Tibial artery (tissue), 4 donors: ENCODE data around the gene CEP170.
"Not testable (repeated sequence)": the region's sequence is repeated elsewhere in the genome, so short reads cannot be mapped to it uniquely, and the experiment has no call there.

Experiments
- DNase-seq, 2 donors: peaks; one replicate each; pipeline ENCODE4 v3.0.0-alpha.2; 2019
- H3K27ac ChIP-seq, 2 donors: fragments of 200-600 bp; sonication (generic) in 1 of 2; 1 replicate in 1 of 2; 2 replicates in 1 of 2; pipeline ENCODE4 v1.5.1; 2018 to 2019; ENCODE audit warnings: mild to moderate bottlenecking in 1 of 2
- H3K27me3 ChIP-seq, 2 donors: fragments of 200-600 bp; sonication (generic) in 1 of 2; one replicate each; pipeline versions ENCODE4 v1.5.1 to v1.6.0; 2016 to 2019
- H3K36me3 ChIP-seq, 3 donors: fragments of 200-600 bp; sonication (generic) in 2 of 3; one replicate each; pipeline ENCODE4 v1.5.1; 2016 to 2019; ENCODE audit warnings: mild to moderate bottlenecking in 2 of 3
- H3K4me1 ChIP-seq, 4 donors: fragments of 200-600 bp; sonication (generic) in 2 of 4; 1 replicate in 3 of 4; 2 replicates in 1 of 4; pipeline ENCODE4 v1.5.1; 2016 to 2019
- H3K4me3 ChIP-seq, 2 donors: fragments of 200-600 bp; sonication (generic) in 1 of 2; 1 replicate in 1 of 2; 2 replicates in 1 of 2; pipeline ENCODE4 v1.5.1; 2018 to 2019; ENCODE audit warnings: mild to moderate bottlenecking in 2 of 2
- H3K9me3 ChIP-seq, 3 donors: fragments of 200-600 bp; sonication (generic) in 1 of 3; one replicate each; pipeline ENCODE4 v1.5.1; 2016 to 2019
- CTCF ChIP-seq, 2 experiments: fragments of 200-600 bp in 1 of 2; fragments of 450-650 bp in 1 of 2; IDR thresholded peaks; one replicate each; pipeline ENCODE4 v1.5.1; 2017 to 2019; ENCODE audit warnings: antibody characterized with exemption in 2 of 2, mild to moderate bottlenecking in 1 of 2, moderate library complexity in 1 of 2
- intact Hi-C: fragments of 100-400 bp; cut with DNase I; formaldehyde crosslinking; loops from one replicate; pipeline ENCODE4 v1.15.0; 2023; ENCODE audit warnings: low total_unique reads

Gene CEP170

GRCh38 chr1:243227622-243228021 is 27.5 kb downstream of the CEP170 start:
- no peak overlapping the region for H3K4me3 ChIP-seq
- no peaks in the 10 kb centered on the region for H3K27me3 ChIP-seq
- peaks cover 0 to 9% (median 0%) of the 10 kb centered on the region in 4 donors for H3K4me1 ChIP-seq
- peaks cover 9 to 31% (median 9%) of the 10 kb centered on the region in 3 donors for H3K36me3 ChIP-seq
- no peak for TF ChIP-seq CTCF (IDR thresholded peaks at IDR 0.05)
- intact Hi-C loops = no loop called here
- no peak for DNase-seq
- no peak overlapping the region for H3K27ac ChIP-seq
- H3K9me3 ChIP-seq = peaks cover 0 to 27% (median 15%) of the 10 kb centered on the region in 3 donors

GRCh38 chr1:243218059-243218458 is 37.0 kb downstream of the CEP170 start:
- Histone ChIP-seq H3K4me1 (peaks cover 0 to 8% (median 2%) of the 10 kb centered on the region in 4 donors), H3K36me3 (peaks cover 22 to 33% (median 28%) of the 10 kb centered on the region in 3 donors), H3K4me3 (no peak overlapping the region), H3K9me3 (no peaks in the 10 kb centered on the region), H3K27me3 (no peaks in the 10 kb centered on the region), H3K27ac (no peak overlapping the region)
- no peak for TF ChIP-seq CTCF (IDR thresholded peaks at IDR 0.05)
- intact Hi-C loops = no loop called here
- no peak for DNase-seq

GRCh38 chr1:243217349-243217748 is 37.7 kb downstream of the CEP170 start:
- H3K9me3 ChIP-seq = no peaks in the 10 kb centered on the region
- no peaks in the 10 kb centered on the region for H3K27me3 ChIP-seq
- no peak for TF ChIP-seq CTCF (IDR thresholded peaks at IDR 0.05)
- DNase-seq = no peak
- H3K27ac ChIP-seq = no peak overlapping the region
- peaks cover 0 to 15% (median 2%) of the 10 kb centered on the region in 4 donors for H3K4me1 ChIP-seq
- intact Hi-C loops = no loop called here
- peaks cover 22 to 27% (median 23%) of the 10 kb centered on the region in 3 donors for H3K36me3 ChIP-seq
- H3K4me3 ChIP-seq = no peak overlapping the region

- DNase-seq = no peak
- Histone ChIP-seq H3K36me3 (peaks cover 20 to 26% (median 23%) of the 10 kb centered on the region in 3 donors), H3K27ac (no peak overlapping the region), H3K4me3 (no peak overlapping the region), H3K4me1 (peaks cover 0 to 21% (median 4%) of the 10 kb centered on the region in 4 donors), H3K27me3 (no peaks in the 10 kb centered on the region), H3K9me3 (no peaks in the 10 kb centered on the region)
- TF ChIP-seq CTCF (IDR thresholded peaks at IDR 0.05) = no peak
- intact Hi-C loops = no loop called here
Observed at GRCh38 chr1:243216741-243217140, 38.3 kb downstream of the CEP170 start.

GRCh38 chr1:243215276-243215875 is 39.7 kb downstream of the CEP170 start:
- H3K4me3 ChIP-seq, H3K9me3 ChIP-seq, intact Hi-C loops, H3K27ac ChIP-seq, H3K27me3 ChIP-seq, DNase-seq: not testable (repeated sequence)
- Histone ChIP-seq H3K36me3 (peaks cover 6 to 13% (median 9%) of the 10 kb centered on the region in 3 donors), H3K4me1 (peaks cover 0 to 24% (median 4%) of the 10 kb centered on the region in 4 donors)

- no peak for DNase-seq
- Histone ChIP-seq H3K36me3 (no peaks in the 10 kb centered on the region), H3K4me1 (peaks cover 0 to 24% (median 4%) of the 10 kb centered on the region in 4 donors), H3K27me3 (no peaks in the 10 kb centered on the region), H3K27ac (no peak overlapping the region), H3K4me3 (no peak overlapping the region), H3K9me3 (no peaks in the 10 kb centered on the region)
- TF ChIP-seq CTCF (IDR thresholded peaks at IDR 0.05) = no peak
- intact Hi-C loops = no loop called here
Observed at GRCh38 chr1:243213045-243213787, 41.9 kb downstream of the CEP170 start.

GRCh38 chr1:243211984-243212383 is 43.1 kb downstream of the CEP170 start:
- H3K27ac ChIP-seq, H3K4me3 ChIP-seq, H3K9me3 ChIP-seq, H3K27me3 ChIP-seq, H3K36me3 ChIP-seq, DNase-seq, intact Hi-C loops: not testable (repeated sequence)
- peaks cover 0 to 24% (median 4%) of the 10 kb centered on the region in 4 donors for H3K4me1 ChIP-seq

GRCh38 chr1:243205026-243205501 is 50.0 kb downstream of the CEP170 start:
- H3K27ac ChIP-seq, intact Hi-C loops, H3K4me3 ChIP-seq, H3K9me3 ChIP-seq, H3K27me3 ChIP-seq, H3K36me3 ChIP-seq, DNase-seq: not testable (repeated sequence)
- H3K4me1 ChIP-seq = peaks cover 0 to 13% (median under 1%) of the 10 kb centered on the region in 4 donors

GRCh38 chr1:243204336-243204735 is 50.7 kb downstream of the CEP170 start:
- H3K4me3 ChIP-seq, intact Hi-C loops, H3K9me3 ChIP-seq, H3K36me3 ChIP-seq, DNase-seq, H3K27ac ChIP-seq, H3K27me3 ChIP-seq: not testable (repeated sequence)
- peaks cover 0 to 13% (median under 1%) of the 10 kb centered on the region in 4 donors for H3K4me1 ChIP-seq
